Measurements from ENCODE around the gene CACNA1C. TPM values are rescaled to one million over a fixed set of nuclear protein-coding genes. Genes with fewer than 3 reads are reported as not detected.

The CACNA1C gene
- total and polyA plus RNA-seq, 10 of the 15 experiments (the other 5 are each of a cell fraction or from before 2014, with no cell fraction given), result under 0.01 to 0.15 (median 0.09) TPM; not detected in 5

DNA sequence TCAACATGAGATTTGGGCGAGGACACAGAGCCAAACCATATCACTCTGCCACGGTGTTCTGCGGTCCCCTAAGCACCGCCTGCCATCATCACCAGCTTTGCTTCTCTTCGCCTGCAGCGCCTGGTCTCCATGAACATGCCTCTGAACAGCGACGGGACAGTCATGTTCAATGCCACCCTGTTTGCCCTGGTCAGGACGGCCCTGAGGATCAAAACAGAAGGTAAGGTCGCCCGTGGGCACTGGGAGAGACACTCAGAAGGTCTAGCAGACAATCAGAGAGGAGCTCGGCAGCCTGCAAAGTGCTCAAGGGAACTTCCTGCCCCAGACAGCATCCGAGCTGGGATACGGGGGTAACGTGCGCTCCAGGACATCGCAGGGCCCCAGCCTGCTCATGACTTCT is 616.0 kb downstream of the CACNA1C start:
- no peak for ATAC-seq
- no peak for FAIRE-seq
- H3K79me2 ChIP-seq (ENCODE audit: control insufficient read depth, insufficient read depth, low read length), result no peaks in the 10 kb centered on the region
- no peak overlapping the region for H3K4me3 ChIP-seq
- no TSS peak for BruUV-seq (replicated peaks)
- in situ Hi-C loops (cut with MboI) (no loop called here), intact Hi-C loops (cut with micrococcal nuclease; ENCODE audit: unreplicated experiment) (no loop called here)
- CTCF ChIA-PET, result interaction anchor here (1.6 kb wide), 1 partner anchor 9 kb away, joined by 3 read pairs; no protein-coding TSS in a partner anchor
- H3K4me1 ChIP-seq (ENCODE audit: control insufficient read depth, insufficient read depth, low read length), result no peaks in the 10 kb centered on the region
- no peak for DNase-seq (ENCODE audit: low read depth, low spot score)
- SMC1A ChIA-PET (ENCODE audit: uncharacterized antibody, unreplicated experiment), result no interaction called here
- H3K9me3 ChIP-seq (replicated peaks; ENCODE audit: control insufficient read depth, insufficient read depth, low read length), result no peaks in the 10 kb centered on the region
- H3K27me3 ChIP-seq (replicated peaks in 1 of 2; ENCODE audit: control insufficient read depth in 2 of 2, insufficient read depth in 2 of 2, low read length in 1 of 2), result peaks cover 0 to 2% of the 10 kb centered on the region in 2 experiments; a peak in 2 of 4 replicates
- no peak for TF ChIP-seq TCF7 (IDR thresholded peaks at IDR 0.05; ENCODE audit: borderline replicate concordance)
- TF ChIP-seq, protein P1, sequence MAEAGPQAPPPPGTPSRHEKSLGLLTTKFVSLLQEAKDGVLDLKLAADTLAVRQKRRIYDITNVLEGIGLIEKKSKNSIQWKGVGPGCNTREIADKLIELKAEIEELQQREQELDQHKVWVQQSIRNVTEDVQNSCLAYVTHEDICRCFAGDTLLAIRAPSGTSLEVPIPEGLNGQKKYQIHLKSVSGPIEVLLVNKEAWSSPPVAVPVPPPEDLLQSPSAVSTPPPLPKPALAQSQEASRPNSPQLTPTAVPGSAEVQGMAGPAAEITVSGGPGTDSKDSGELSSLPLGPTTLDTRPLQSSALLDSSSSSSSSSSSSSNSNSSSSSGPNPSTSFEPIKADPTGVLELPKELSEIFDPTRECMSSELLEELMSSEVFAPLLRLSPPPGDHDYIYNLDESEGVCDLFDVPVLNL (IDR thresholded peaks at IDR 0.05; ENCODE audit: low read depth, low read length), result no peak
- TF ChIP-seq POU2F2 (IDR thresholded peaks at IDR 0.05; ENCODE audit: borderline replicate concordance, low read depth, low read length), result no peak
- TF ChIP-seq POLR2AphosphoS5 (IDR thresholded peaks at IDR 0.05; ENCODE audit: low read length), result no peak
- TF ChIP-seq NFXL1 (IDR thresholded peaks at IDR 0.05; ENCODE audit: borderline replicate concordance), result no peak
- no peak for TF ChIP-seq BACH1 (IDR thresholded peaks at IDR 0.05; ENCODE audit: borderline replicate concordance)
- no peak for TF ChIP-seq NBN (IDR thresholded peaks at IDR 0.05)
- TF ChIP-seq KLF5 (IDR thresholded peaks at IDR 0.05; ENCODE audit: partially characterized antibody), result no peak
- TF ChIP-seq ZNF24 (IDR thresholded peaks at IDR 0.05), result no peak
- no peak for TF ChIP-seq SMAD1 (IDR thresholded peaks at IDR 0.05; ENCODE audit: low read depth, partially characterized antibody)
- POLR2A ChIA-PET, result no interaction called here
- no peak overlapping the region for H3K4me2 ChIP-seq (ENCODE audit: control insufficient read depth, insufficient read depth)
- H4K20me1 ChIP-seq (ENCODE audit: control insufficient read depth, insufficient read depth), result no peaks in the 10 kb centered on the region
- no peaks in the 10 kb centered on the region for H3K36me3 ChIP-seq (ENCODE audit: control insufficient read depth in 2 of 2, insufficient read depth in 2 of 2, low read length in 1 of 2)
- 51% methylated on average over 17 of the region's 17 CpGs for WGBS (ENCODE audit: insufficient coverage, insufficient replicate concordance, low lambda C conversion rate, missing lambda C conversion rate)
- H3K27ac ChIP-seq (ENCODE audit: control insufficient read depth, insufficient read depth), result no peak overlapping the region
- RAD21 ChIA-PET (ENCODE audit: unreplicated experiment), result no interaction called here
- no peak overlapping the region for H3K9ac ChIP-seq (ENCODE audit: control insufficient read depth, insufficient read depth, low read length)
- H2AFZ ChIP-seq (ENCODE audit: control insufficient read depth, low read depth, low read length), result no peak overlapping the region

Measured in GM12878 (cell line).